Measurements from ENCODE around the gene PYCARD.

GRCh38 chr16:31186176-31186575 lies 16.4 kb downstream of the PYCARD start:
- TF ChIP-seq CTCF (IDR thresholded peaks at IDR 0.05): no peak
- no peak for TF ChIP-seq POLR2A (IDR thresholded peaks at IDR 0.05)
- no peak for TF ChIP-seq EP300 (IDR thresholded peaks at IDR 0.05)
